IPS DF 4.7 (cell line): Measurements from ENCODE around the gene GRK5.
"Not testable (repeated sequence)": the region's sequence is repeated elsewhere in the genome, so short reads cannot be mapped to it uniquely, and the experiment has no call there.

Experiments
- DNase-seq: peaks from one replicate; pipeline ENCODE4 v3.0.0-alpha.2; 2013; ENCODE audit warnings: low spot score; ENCODE audit errors: extremely low read depth

Gene GRK5

GRCh38 chr10:119221201-119221600, 13.8 kb downstream of the GRK5 start:
- DNase-seq = no peak

DNA sequence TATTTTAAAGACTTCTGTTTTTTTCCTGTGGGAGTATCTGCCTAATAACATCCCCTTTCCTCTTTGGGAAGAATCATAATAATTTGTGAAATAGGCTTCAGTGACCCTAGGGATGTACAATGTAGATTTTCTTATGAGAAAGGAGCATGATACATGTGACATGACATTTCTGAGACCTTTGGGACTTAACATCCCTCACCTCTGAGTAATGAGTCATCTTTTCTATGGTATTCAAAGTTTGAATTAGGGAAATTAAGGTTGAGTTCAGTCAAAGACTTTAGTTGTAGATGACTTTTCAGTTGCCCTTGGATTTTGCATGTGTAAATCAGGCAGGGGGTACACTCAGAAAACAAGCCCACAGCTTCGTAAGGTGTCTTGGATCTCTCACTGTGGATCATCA, 14.3 kb downstream of the GRK5 start:
- DNase-seq = no peak

- DNase-seq = no peak
Measured at GRCh38 chr10:119222537-119222936, 15.2 kb downstream of the GRK5 start.

DNA sequence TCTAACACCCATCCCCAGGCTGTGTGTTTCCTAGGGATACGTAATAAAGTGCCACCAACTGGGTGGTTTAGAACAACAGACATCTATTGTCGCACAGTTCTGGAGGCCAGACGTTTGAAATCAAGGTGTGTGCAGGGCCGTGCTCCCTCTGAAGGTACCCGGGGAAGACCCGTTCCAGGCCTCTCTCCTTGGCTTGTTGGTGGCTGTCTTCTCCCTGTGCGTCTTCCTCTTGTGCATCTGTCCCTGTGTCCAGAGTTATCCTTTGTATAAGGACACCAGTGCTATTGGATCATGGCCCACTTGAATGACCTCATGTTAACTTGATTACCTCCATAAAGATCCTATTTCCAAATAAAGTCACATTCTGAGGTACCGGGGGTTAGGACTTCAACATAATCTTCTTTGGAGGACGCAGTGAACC, 15.6 kb downstream of the GRK5 start:
- DNase-seq = no peak

DNA sequence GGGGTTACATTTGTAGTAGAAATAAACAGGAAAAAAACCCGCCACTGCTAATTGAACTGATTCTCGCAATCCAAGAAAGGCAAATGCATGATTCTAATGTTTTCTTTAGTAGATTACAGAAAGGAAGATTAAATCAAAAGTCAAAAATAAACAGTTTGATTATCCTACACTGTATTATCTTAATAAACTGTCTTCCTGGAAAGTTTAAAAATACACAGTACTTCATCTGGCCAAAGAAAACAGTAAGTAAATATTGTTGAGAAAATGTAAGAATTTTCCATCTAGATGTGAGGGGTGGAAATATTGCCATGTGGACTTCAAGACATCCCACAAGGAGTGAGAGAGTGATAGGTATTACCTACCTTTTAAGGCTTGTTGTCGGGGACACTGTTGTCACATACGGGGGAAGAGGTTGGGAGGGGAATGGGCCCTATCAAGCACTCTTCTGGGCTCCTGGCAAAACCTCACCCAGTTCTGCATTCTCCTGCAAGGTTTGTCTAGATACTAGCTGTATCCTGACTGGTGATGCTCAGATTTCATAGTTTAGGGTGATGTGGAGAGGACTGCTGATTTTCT, 17.8 kb downstream of the GRK5 start:
- DNase-seq = no peak

DNA sequence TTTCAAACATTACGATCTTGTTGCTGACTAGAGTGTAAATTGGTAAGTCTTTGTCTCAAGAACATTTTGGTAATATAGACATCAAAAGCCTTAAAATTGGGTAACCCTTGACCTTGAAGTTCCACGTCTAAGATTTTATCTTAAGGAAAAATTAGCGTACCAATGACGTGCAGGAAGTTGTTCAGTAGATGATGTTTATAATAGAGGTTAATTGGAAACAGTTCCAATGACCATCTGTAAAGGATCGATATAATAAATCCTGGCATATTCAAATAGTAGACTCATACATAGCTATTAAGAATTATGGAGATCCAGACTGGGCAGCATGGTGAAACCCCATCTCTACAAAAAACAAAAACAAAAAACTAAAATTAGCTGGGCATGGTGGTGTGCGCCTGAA, 20.5 kb downstream of the GRK5 start:
- no peak for DNase-seq

- DNase-seq = no peak
Measured at GRCh38 chr10:119231654-119232053, 24.3 kb downstream of the GRK5 start.

DNA sequence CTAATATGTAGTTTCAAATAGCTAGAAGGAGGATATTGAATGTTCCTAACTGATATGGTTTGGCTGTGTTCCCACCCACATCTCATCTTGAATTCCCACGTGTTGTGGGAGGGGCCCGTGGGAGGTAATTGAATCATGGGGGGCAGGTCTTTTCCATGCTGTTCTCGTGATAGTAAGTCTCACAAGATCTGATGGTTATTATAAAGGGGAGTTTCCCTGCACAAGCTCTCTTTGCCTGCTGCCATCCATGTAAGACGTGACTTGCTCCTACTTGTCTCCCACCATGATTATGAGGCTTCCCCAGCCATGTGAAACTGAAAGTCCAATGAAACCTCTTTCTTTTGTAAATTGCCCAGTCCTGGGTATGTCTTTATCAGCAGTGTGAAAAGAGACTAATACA, 25.1 kb downstream of the GRK5 start:
- DNase-seq = not testable (repeated sequence)

GRCh38 chr10:119233123-119233820, 25.9 kb downstream of the GRK5 start:
- no peak for DNase-seq

DNA sequence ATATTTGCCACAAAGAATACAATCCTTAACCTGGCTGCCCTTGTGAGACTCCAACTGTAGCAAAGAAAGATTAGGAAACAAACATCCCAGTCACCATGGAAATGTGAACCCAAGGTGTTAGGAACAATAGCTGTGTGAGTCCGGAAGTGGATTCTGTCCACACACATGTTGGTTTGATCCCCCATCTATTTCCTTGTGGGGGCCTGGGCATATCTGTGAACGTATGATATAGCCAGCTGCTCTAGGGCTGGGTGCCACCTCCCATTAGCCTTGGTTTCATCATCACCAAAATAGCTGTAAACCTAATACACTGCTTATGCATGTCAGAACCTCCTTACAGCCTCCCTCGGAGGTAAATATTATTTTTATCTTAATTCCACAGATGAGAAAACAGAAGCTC, 26.4 kb downstream of the GRK5 start:
- DNase-seq = no peak

GRCh38 chr10:119235356-119235755, 28.0 kb downstream of the GRK5 start:
- DNase-seq = no peak

GRCh38 chr10:119237722-119238436, 30.5 kb downstream of the GRK5 start:
- DNase-seq = no peak

DNA sequence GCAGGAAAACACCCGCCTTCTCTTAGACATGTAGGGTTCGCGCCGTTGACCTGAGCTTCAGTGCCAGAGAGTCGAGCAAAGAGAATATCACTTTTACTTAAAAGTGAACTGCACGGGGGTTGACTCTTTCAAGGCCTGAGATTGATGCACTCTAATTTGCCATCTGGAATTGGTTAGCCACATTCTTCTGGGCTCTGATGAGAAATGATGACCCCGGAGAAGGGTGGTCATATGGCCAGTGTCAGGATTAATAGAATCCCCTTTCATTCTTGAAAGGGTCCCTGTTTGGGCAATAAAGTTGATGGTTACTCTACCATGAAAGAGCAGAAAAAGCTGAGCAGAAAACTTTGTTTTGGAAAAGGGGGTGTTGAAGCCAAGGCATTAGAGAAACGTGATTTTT, 31.2 kb downstream of the GRK5 start:
- DNase-seq = no peak

DNA sequence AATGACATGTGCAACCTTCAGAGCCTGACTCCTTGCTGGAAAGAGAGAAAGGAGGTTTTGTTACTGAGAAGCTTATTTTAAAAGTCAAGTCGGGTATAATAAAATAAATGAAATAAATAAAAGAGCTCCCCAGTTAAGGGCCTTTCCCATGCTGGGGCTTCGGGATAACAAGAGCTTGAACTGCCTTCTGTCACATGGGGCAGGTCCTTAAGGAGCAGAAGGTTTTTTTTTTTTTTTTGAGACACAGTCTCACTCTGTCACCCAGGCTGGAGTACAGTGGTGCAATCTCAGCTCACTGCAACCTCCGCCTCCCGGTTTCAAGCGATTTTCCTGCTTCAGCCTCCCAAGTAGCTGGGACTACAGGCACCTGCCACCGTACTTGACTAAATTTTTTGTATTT, 31.6 kb downstream of the GRK5 start:
- not testable (repeated sequence) for DNase-seq

DNA sequence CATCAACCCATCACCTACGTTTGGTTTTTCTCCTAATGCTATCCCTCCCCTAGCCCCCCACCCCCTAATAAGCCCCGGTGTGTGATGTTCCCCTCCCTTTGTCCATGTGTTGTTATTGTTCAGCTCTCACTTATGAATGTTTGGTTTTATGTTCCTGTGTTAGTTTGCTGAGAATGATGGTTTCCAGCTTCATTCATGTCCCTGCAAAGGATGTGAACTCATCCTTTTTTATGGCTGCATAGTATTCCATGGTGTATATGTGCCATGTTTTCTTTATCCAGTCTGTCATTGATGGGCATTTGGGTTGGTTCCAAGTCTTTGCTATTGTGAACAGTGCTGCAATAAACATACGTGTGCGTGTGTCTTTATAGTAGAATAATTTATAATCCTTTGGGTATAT, 32.3 kb downstream of the GRK5 start:
- DNase-seq = not testable (repeated sequence)

DNA sequence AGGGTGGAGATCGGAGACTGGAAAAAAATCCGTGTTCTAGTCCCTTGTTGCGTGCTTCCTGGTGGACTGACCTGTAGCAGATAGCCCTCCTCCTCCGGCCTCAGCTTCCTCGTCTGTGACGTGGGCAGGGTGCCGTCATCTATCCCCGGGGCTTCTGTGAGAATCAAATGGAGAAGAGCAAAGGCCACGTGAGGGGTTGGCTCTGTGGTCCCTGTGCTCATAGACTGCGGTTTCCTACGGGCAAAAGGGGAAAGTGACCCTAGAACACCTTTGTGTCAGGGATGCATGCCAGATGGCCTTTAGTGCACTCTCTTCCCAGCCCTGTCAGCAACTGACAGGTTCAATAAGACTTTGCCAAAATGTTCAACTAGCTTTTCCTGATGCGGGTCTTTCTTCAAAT, 33.7 kb downstream of the GRK5 start:
- DNase-seq = no peak

DNA sequence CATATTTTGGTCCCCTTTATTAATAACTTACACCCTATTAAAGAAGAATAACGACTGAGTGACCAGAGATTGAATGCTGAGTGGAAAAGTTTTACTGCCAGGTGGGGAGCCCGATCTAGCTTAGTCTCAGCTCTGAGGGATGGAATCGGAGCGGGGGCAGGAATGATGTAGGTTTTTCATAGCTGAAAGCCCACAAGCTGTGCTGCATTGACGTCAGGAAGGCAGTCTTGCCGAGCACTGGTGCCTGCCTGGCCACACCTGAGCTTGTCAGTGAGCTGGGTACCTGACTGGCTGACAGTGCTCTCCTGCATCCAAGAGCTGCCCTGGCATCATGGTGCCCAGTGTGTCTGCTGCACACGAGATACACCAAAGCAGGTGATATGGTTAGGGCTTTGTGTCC, 34.8 kb downstream of the GRK5 start:
- no peak for DNase-seq

- no peak for DNase-seq
Measured at GRCh38 chr10:119243488-119243887, 36.1 kb downstream of the GRK5 start.

DNA sequence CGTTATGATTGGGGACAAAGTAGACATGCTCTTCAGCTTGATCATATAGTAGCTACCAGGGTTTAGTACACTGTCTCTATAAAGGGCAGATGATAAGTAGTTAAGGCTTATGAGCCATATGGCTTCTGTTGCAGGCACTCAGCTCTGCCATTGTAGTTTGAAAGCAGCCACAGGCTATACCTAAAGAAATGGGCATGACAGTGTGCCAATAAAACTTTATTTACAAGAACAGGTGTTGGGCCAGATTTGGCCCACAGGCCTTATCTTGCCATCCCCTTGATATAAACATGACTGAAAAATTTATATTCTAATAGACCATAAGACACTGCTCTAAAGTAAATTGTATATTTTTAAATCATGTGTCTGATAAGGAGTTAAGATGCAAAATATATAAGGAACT, 36.6 kb downstream of the GRK5 start:
- no peak for DNase-seq

GRCh38 chr10:119245272-119245671, 37.9 kb downstream of the GRK5 start:
- no peak for DNase-seq

DNA sequence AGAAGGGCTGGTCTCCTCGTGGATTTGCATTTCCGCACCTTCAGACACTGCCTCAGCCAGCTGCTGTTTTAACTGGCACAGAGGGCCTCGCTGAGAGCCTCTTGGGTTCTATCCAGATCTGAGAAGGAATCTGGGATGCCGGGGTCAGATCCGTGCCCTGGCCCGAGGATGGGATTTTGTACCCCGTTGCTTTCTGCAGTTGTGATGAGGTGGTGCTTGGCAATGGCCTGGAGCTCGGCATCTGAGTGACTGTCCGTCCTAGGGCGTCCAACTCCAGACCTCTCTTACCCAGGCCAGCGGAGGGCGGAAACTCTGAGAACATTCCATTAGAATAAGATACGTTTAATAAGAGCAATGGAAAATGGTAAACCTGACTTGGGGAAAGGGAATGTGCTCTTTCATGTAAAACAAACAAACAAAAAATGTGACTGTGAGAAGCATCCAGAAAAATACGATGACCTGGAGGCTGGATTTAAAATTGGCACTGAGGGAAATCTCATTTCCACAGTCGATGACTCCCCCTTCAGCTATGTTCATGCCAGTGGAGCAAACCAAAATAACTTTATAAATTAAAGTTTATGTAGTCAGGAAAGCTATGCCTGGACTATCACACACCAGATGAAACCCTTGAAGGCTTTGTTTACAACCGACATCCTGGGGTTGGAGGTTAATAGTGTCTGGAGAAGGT, 39.6 kb downstream of the GRK5 start:
- DNase-seq = no peak

DNA sequence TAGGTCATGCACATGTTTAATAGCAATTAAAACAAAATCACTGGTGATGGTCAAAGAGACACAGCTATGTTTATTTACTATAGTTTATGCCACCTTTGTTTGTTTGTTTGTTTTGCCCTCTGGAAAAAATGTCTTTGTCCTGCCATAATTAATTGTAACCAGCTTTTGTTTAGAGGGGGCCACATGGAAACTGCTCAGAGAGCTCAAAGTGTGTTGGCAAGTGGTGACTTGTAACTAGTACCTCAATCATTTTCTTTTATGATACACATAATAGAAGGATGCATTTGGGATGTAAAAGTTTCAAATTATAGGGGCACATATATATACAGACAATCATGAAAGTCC, 40.2 kb downstream of the GRK5 start:
- DNase-seq = no peak
